ACC112 (cell line): Measurements from ENCODE around the gene PHLDA1.
"Not testable (repeated sequence)": the region's sequence is repeated elsewhere in the genome, so short reads cannot be mapped to it uniquely, and the experiment has no call there.

Experiments used
- H2AFZ ChIP-seq: fragments of 200-600 bp; sonication (generic); one replicate; pipeline ENCODE4 v1.6.0; 2017; ENCODE audit warnings: antibody characterized with exemption, low read length; ENCODE audit not compliant: unreplicated experiment
- H3K27ac ChIP-seq: fragments of 200-600 bp; sonication (generic); 2 replicates; pipeline ENCODE4 v1.5.1; 2014; ENCODE audit warnings: low read depth, mild to moderate bottlenecking, antibody characterized with exemption, low read length, moderate library complexity
- H3K27me3 ChIP-seq: fragments of 200-600 bp; sonication (generic); 2 replicates; pipeline ENCODE4 v1.6.1; 2014; ENCODE audit warnings: mild to moderate bottlenecking, antibody characterized with exemption, low read length, moderate library complexity, mixed read lengths; ENCODE audit not compliant: insufficient read depth
- H3K36me3 ChIP-seq: fragments of 200-600 bp; sonication (generic); 2 replicates; pipeline ENCODE4 v1.6.1; 2016; ENCODE audit warnings: mild to moderate bottlenecking, antibody characterized with exemption, low read length, moderate library complexity, mixed read lengths; ENCODE audit not compliant: insufficient read depth
- H3K4me1 ChIP-seq: fragments of 200-600 bp; sonication (generic); one replicate; pipeline ENCODE4 v1.6.1; 2016; ENCODE audit warnings: low read length, mixed read lengths; ENCODE audit not compliant: insufficient read depth, unreplicated experiment, control insufficient read depth
- H3K4me3 ChIP-seq: fragments of 200-600 bp; sonication (generic); 2 replicates; pipeline ENCODE4 v1.5.1; 2014; ENCODE audit warnings: mild to moderate bottlenecking, low read depth, low read length
- H3K79me2 ChIP-seq: fragments of 200-600 bp; sonication (generic); one replicate; pipeline ENCODE4 v1.6.0; 2016; ENCODE audit warnings: low read length; ENCODE audit not compliant: control insufficient read depth, unreplicated experiment, insufficient read depth

The PHLDA1 gene

GRCh38 chr12:75984577-75985182 is 46.9 kb downstream of the PHLDA1 start:
- Histone ChIP-seq H3K27ac (no peak overlapping the region), H3K4me3 (no peak overlapping the region), H2AFZ (no peak overlapping the region), H3K36me3 (no peaks in the 10 kb centered on the region), H3K27me3 (no peaks in the 10 kb centered on the region), H3K4me1 (peaks cover 26% of the 10 kb centered on the region), H3K79me2 (no peaks in the 10 kb centered on the region)

- Histone ChIP-seq H2AFZ (peak overlapping the region; percentile 78), H3K4me1 (peaks cover 34% of the 10 kb centered on the region), H3K27ac (peak overlapping the region; percentile 71), H3K4me3 (peak overlapping the region; percentile 73; the same call in 1 of the 2 replicates)
- not testable (repeated sequence) for H3K27me3 ChIP-seq, H3K79me2 ChIP-seq, H3K36me3 ChIP-seq
These were observed 47.7 kb downstream of the PHLDA1 start for GRCh38 chr12:75983851-75984250.

DNA sequence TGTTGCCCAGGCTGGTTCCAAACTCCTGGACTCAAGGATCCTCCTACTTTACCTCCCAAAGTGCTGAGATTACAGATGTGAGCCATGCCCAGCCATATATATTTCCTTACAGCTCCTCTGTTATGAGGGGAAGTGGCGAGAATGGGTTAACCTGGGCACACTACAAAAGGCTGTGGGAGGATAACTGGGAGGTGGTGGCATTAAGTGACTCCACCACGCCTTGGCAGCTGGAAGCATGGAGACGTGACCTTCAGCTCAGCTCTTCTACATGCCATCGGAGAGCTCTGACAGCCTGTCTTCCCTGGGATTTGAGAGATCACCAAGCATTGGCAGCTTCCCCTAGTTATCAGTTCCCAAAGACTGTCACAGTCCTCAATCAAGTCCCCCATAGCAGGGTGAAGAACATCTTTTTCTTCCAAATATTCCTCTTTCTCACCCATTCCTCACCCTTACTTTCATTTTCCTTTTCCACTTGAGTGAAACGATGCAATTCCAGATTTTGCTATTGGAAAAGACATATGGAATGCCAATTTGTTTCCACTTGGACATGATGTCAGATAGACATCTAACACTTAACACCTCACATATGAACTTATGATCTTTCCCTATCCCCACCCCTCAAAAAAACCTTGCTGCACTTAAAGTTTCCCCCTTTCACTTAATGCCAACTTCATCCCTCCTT is 48.5 kb downstream of the PHLDA1 start:
- H3K27me3 ChIP-seq, result no peaks in the 10 kb centered on the region
- H3K4me3 ChIP-seq, result peak overlapping the region; percentile 73
- no peaks in the 10 kb centered on the region for H3K79me2 ChIP-seq
- H3K36me3 ChIP-seq, result no peaks in the 10 kb centered on the region
- H2AFZ ChIP-seq, result peak overlapping the region; percentile 87
- H3K27ac ChIP-seq, result peak overlapping the region; percentile 71
- peaks cover 41% of the 10 kb centered on the region for H3K4me1 ChIP-seq

GRCh38 chr12:75982169-75982564 is 49.4 kb downstream of the PHLDA1 start:
- no peaks in the 10 kb centered on the region for H3K36me3 ChIP-seq
- no peaks in the 10 kb centered on the region for H3K27me3 ChIP-seq
- no peak overlapping the region for H2AFZ ChIP-seq

GRCh38 chr12:75981247-75982168 is 50.1 kb downstream of the PHLDA1 start:
- Histone ChIP-seq H3K36me3 (no peaks in the 10 kb centered on the region), H3K27me3 (no peaks in the 10 kb centered on the region), H3K79me2 (no peaks in the 10 kb centered on the region), H2AFZ (no peak overlapping the region), H3K4me1 (peaks cover 53% of the 10 kb centered on the region), H3K27ac (peak overlapping the region; percentile 4; the same call in 1 of the 2 replicates), H3K4me3 (no peak overlapping the region)

More at GRCh38 chr12:75982169-75982564, 49.4 kb downstream of the PHLDA1 start:
- Histone ChIP-seq H3K79me2 (no peaks in the 10 kb centered on the region), H3K4me3 (no peak overlapping the region), H3K27ac (0 out of 2 replicates have a peak overlapping the region, but pooled peaks have one; percentile 71), H3K4me1 (peaks cover 48% of the 10 kb centered on the region)

- H2AFZ ChIP-seq, result no peak overlapping the region
- peak overlapping the region; percentile 98 for H3K27ac ChIP-seq
- no peaks in the 10 kb centered on the region for H3K27me3 ChIP-seq
- peaks cover 63% of the 10 kb centered on the region for H3K4me1 ChIP-seq
- H3K36me3 ChIP-seq, result no peaks in the 10 kb centered on the region
- H3K79me2 ChIP-seq, result no peaks in the 10 kb centered on the region
- peak overlapping the region; percentile 2; the same call in 1 of the 2 replicates for H3K4me3 ChIP-seq
These were observed 52.4 kb downstream of the PHLDA1 start for GRCh38 chr12:75979181-75979580.

GRCh38 chr12:75978677-75979076 is 52.9 kb downstream of the PHLDA1 start:
- Histone ChIP-seq H3K36me3 (no peaks in the 10 kb centered on the region), H2AFZ (no peak overlapping the region), H3K4me1 (peaks cover 61% of the 10 kb centered on the region), H3K79me2 (no peaks in the 10 kb centered on the region), H3K4me3 (peak overlapping the region; percentile 2; the same call in 1 of the 2 replicates), H3K27ac (peak overlapping the region; percentile 98), H3K27me3 (no peaks in the 10 kb centered on the region)

GRCh38 chr12:75977952-75978671 is 53.5 kb downstream of the PHLDA1 start:
- Histone ChIP-seq H3K27me3 (no peaks in the 10 kb centered on the region), H3K4me1 (peaks cover 56% of the 10 kb centered on the region), H3K4me3 (peak overlapping the region; percentile 2; the same call in 1 of the 2 replicates), H2AFZ (no peak overlapping the region), H3K36me3 (no peaks in the 10 kb centered on the region), H3K79me2 (no peaks in the 10 kb centered on the region), H3K27ac (peak overlapping the region; percentile 98)

DNA sequence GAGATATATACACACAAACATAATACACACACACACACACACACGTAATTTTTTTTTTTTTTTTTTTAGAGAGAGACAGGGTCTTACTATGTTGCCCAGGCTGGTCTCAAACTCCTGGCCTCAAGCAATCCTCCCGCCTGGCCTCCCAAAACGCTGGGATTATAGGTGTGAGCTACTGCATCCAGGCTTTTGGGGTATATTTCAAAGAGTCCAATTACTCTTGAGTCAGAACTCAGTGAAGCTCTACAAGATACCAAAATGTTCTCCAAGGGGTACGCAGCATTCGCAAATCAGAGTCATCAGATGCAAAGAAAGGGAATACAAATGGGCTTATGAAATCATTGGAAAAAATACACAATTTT is 54.0 kb downstream of the PHLDA1 start:
- peak overlapping the region; percentile 98 for H3K27ac ChIP-seq
- no peaks in the 10 kb centered on the region for H3K27me3 ChIP-seq
- H3K79me2 ChIP-seq, result no peaks in the 10 kb centered on the region
- H3K36me3 ChIP-seq, result no peaks in the 10 kb centered on the region
- H2AFZ ChIP-seq, result no peak overlapping the region
- H3K4me1 ChIP-seq, result peaks cover 51% of the 10 kb centered on the region
- no peak overlapping the region for H3K4me3 ChIP-seq

GRCh38 chr12:75976913-75977312 is 54.7 kb downstream of the PHLDA1 start:
- Histone ChIP-seq H3K4me3 (no peak overlapping the region), H3K79me2 (no peaks in the 10 kb centered on the region), H2AFZ (no peak overlapping the region), H3K36me3 (no peaks in the 10 kb centered on the region), H3K27me3 (no peaks in the 10 kb centered on the region), H3K27ac (peak overlapping the region; percentile 98), H3K4me1 (peaks cover 47% of the 10 kb centered on the region)
